HEK293T (cell line): ENCODE data around the gene UBE2U.

Source experiments
- ARNT ChIP-seq: fragments of 450-650 bp; IDR thresholded peaks from 2 replicates; pipeline ENCODE4 v1.6.1; 2017; ENCODE audit warnings: mild to moderate bottlenecking
- FOXA1 ChIP-seq: fragments of 450-650 bp; IDR thresholded peaks from 2 replicates; pipeline ENCODE4 v1.6.1; 2016; ENCODE audit warnings: mild to moderate bottlenecking
- FOXK2 ChIP-seq: fragments of 450-650 bp; IDR thresholded peaks from 2 replicates; pipeline ENCODE4 v1.6.1; 2016; ENCODE audit warnings: mild to moderate bottlenecking
- FOXM1 ChIP-seq: fragments of 450-650 bp; IDR thresholded peaks from 2 replicates; pipeline ENCODE4 v1.6.1; 2017; ENCODE audit warnings: mild to moderate bottlenecking, borderline replicate concordance
- HDGF ChIP-seq: fragments of 450-650 bp; IDR thresholded peaks from 2 replicates; pipeline ENCODE4 v1.6.1; 2017; ENCODE audit warnings: antibody characterized with exemption, borderline replicate concordance
- L3MBTL2 ChIP-seq: fragments of 450-650 bp; conservative IDR thresholded peaks from 2 replicates; pipeline ENCODE4 v1.6.1; 2016; ENCODE audit warnings: mild to moderate bottlenecking
- NFRKB ChIP-seq: fragments of 450-650 bp; IDR thresholded peaks from 2 replicates; pipeline ENCODE4 v1.6.1; 2016; ENCODE audit warnings: mild to moderate bottlenecking, moderate library complexity
- SUZ12 ChIP-seq: fragments of 450-650 bp; IDR thresholded peaks from 2 replicates; pipeline ENCODE4 v1.6.1; 2016; ENCODE audit warnings: mild to moderate bottlenecking
- TARDBP ChIP-seq: fragments of 450-650 bp; IDR thresholded peaks from 2 replicates; pipeline ENCODE4 v1.6.1; 2016
- ZNF384 ChIP-seq: fragments of 450-650 bp; IDR thresholded peaks from 2 replicates; pipeline ENCODE4 v1.6.1; 2016

- TF ChIP-seq HDGF (no peak), ARNT (no peak), FOXM1 (no peak), SUZ12 (no peak), TARDBP (no peak), ZNF384 (no peak), NFRKB (no peak), FOXK2 (no peak), L3MBTL2 (no peak), FOXA1 (no peak)
Measured at GRCh38 chr1:64268653-64269557, 65.5 kb downstream of the UBE2U start.
